HG03354 (cell line): ENCODE measurements around the gene P2RX4.
"Not testable (repeated sequence)": the region's sequence is repeated elsewhere in the genome, so short reads cannot be mapped to it uniquely, and the experiment has no call there.

Source experiments
- ATAC-seq: cut with Tn5 transposase; IDR thresholded peaks from one replicate; pipeline ENCODE4 v1.9.1; 2021; ENCODE audit warnings: mild to moderate bottlenecking; ENCODE audit not compliant: unreplicated experiment, poor library complexity, severe bottlenecking

P2RX4 gene, protein sequence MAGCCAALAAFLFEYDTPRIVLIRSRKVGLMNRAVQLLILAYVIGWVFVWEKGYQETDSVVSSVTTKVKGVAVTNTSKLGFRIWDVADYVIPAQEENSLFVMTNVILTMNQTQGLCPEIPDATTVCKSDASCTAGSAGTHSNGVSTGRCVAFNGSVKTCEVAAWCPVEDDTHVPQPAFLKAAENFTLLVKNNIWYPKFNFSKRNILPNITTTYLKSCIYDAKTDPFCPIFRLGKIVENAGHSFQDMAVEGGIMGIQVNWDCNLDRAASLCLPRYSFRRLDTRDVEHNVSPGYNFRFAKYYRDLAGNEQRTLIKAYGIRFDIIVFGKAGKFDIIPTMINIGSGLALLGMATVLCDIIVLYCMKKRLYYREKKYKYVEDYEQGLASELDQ

DNA sequence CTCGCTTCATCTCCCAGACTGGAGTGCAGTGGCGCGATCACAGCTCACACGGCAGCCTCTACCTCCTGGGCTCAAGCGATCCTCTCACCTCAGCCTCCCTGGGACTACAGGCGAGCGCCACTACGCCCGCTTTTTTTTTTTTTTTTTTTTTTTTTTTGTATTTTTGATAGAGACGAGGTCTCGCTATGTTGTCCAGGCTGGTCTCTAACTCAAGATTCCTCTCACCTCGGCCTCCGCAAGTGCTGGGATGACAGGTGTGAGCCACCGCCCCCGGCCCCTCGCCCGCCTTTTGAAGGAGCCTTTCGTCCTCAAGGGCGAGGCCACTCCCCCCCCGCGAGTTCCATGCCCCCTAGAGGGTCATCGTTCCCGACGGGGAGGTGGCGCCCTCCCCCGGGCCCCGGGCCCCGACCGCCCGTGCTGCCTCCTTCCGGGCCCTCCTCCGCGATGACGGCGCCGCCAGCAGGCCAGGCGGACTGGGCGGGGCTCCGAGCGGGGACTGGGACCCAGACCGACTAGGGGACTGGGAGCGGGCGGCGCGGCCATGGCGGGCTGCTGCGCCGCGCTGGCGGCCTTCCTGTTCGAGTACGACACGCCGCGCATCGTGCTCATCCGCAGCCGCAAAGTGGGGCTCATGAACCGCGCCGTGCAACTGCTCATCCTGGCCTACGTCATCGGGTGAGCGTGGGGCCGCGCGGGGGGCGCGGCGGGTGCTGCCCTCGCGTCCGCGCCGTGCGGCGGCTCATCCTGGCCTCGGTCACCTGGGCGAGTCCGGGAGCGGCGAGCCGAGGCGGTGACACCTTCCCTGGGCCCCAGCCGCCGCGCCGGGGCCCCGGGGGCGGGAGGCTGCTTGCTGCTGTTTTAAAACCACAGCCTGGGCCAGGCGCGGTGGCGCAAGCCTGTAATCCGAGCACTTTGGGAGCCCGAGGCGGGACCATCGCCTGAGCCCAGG lies at the start of gene P2RX4:
Gene P2RX4, plus strand, starts transcription at position 506 of the 949 bp plus-strand sequence. Its CDS starts 36 bp downstream, at position 542.
- peak; percentile 86 for ATAC-seq

DNA sequence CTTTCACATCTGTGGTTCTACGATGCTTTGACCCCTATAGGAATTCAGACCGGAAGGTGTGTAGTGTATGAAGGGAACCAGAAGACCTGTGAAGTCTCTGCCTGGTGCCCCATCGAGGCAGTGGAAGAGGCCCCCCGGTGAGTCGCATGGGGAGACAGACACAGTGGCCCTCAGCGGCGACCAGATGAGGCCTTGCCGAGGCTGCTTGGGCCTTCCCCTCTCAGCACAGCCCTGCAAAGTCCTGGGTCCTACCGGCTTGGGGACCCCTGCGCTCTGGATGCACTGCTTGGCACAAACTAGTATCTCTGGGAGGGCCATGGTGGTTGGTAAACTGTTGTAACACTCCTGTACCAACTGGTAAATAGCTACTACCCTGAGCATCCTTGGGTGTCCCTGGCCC lies 47.5 kb upstream of the P2RX4 start:
- ATAC-seq: no peak

DNA sequence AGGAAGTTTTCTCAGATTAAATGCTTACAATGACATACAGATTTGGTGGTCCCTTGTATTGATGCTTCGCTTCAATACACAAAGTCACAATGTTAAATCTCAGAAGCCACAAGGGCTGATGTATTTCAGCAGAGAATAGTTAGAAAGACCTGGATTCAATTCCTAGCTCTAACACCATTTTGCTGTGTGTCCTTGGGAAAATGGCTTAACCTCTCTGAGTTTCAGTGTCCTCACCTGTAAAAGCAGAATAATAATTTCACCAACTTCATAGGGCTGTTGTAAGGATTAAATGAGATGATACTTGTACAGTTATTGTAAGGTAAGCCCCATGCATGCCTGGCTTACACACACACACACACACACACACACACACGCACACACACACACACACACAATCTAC lies 46.9 kb upstream of the P2RX4 start:
- no peak for ATAC-seq

DNA sequence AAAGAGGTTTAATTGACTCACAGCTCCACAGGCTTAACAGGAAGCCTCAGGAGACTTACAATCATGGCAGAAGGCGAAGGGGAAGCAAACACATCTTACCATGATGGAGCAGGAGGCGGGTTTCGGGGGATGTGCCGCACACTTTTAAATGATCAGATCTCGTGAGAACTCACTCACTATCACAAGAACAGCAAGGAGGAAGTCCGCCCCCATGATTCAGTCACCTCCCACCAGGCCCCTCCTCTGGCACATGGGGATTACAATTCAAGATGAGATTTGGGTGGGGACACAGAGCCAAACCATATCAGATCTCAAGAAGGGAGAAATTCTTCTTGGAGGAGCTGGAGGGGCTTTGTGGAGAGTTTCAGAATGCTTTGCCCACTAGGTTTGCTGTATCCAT lies 45.1 kb upstream of the P2RX4 start:
- not testable (repeated sequence) for ATAC-seq

DNA sequence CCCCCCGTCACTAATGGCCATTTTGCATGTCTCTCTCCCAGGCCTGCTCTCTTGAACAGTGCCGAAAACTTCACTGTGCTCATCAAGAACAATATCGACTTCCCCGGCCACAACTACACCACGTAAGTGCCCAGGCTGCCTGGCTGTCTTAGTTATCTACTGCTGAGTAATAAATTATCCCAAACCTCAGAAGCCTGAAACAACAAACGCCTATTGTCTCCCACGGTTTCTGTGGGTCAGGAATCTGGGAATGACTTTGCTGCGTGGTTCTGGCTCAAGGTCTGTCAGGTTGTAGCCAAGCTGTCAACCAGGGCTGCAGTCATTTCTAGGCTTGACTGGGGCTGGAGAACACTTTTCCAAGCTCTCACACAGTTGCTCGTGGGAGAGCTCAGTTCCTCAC lies 44.6 kb upstream of the P2RX4 start:
- no peak for ATAC-seq

DNA sequence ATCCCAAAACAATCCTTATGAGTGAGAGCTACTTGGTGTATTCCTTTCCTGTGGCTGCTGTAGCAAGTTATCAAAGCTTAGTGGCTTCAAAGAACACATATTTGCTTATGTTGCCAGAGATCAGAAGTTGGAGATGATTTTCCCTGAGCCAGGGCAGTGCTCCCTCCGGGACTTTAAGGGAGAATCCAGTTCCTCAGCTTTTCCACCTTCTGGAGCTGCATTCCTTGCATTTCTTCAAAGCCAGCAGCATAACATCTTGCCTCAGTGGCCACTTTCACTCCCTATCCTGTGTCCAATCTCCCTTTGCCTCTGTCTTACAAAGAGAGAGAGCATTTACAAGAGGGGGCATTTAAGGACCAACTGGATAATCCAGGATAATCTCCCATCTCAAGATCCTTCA lies 43.6 kb upstream of the P2RX4 start:
- no peak for ATAC-seq

DNA sequence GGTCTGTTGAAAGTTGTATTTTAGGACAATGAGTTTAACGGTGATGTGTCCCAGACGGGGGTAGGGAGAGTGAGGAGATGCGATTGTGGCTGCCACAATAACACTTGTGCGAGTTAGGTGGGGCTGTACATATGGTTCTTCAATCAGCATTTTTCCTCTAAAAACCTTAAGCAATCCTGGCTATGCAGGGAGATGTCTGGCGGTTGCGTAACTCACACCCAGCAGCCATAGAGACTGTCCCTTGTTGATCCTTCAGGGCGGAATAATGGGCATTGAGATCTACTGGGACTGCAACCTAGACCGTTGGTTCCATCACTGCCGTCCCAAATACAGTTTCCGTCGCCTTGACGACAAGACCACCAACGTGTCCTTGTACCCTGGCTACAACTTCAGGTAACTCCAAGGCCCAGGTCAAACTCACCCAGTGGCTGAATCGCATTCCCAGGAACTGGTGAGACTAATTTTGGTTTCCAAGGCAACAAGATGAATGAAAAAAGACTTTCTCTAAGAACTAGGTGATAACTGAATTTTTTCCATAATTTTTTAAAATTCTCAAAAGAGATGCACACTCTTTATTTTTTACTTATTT lies 42.6 kb upstream of the P2RX4 start:
- ATAC-seq: no peak

DNA sequence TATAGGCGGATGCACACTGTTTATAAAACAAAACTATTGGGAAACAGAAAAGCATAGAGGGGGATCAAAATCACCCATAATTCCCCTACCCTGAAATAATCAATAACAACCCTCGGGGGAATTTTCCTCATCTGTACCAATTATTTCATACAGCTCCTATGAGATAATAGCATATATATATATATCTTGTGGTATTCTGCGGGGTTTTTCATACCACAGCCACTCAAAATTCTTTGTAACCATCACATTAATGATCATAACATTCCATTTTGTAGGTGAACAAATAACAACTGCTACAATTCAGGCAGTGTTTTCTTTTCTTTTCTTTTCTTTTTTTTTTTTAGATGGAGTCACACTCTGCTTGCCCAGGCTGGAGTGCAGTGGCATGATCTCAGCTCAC lies 42.0 kb upstream of the P2RX4 start:
- no peak for ATAC-seq

DNA sequence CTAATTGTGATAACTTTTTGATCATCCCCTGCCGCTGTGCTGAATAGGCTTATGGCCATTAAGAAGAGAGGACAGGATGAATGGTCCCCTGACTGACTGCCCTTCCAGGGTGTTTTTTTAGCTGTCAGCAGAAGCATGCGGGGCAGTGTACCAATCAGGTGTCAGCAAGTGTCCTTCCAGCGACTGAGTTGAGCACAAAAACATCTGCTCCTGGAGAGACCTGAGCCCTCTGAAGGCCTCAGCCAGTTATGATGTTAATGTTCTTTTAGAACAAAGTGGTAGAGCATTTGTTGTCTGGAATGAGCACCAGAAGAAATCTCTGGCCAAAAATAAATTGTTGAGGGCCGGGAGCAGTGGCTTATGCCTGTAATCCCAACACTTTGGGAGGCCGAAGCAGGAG lies 39.8 kb upstream of the P2RX4 start:
- no peak for ATAC-seq

DNA sequence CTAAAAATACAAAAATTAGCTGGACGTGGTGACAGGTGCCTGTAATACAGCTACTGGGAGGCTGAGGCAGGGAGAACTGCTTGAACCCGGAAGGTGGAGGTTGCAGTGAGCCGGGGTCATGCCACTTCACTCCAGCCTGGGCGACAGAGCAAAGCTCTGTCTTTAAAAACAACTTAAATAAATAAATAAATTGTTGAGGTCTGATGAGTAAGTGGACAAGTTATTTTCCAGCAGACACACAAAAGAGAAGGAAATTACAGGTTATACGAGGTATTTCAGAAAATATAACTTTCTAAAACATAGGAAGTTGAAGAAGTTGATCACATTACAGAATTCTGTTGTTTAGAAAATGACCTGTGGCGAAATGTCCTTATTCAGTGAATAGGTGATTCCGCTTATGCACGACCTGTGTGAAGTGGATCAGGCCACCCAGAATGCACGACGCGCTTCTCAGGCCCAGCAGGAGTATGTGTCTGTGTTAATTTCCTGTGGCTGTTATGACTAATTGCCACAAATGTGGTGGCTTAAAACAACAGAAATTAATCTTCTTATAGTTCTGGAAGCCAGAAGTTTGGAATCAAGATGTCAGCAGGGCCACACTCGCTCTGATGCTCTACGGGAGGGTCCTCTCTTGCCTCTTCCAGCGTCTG lies 39.2 kb upstream of the P2RX4 start:
- ATAC-seq: no peak

DNA sequence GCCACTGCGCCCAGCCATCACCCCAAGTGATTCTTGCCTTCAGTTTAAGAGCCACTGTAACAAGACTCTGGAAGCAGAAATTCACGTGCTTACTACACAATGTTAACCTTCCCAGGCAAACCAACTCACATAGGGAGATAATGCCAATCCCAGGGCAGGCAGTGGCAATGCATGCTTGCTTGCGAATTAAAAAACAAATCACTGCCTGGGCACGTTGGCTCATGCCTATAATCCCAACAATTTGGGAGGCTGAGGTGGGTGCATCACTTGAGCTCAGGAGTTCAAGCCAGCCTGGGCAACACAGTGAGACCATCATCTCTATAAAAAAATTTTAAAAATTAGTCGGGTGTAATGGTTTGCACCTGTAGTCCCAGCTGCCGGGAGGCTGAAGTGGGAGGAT lies 37.8 kb upstream of the P2RX4 start:
- ATAC-seq: no peak

DNA sequence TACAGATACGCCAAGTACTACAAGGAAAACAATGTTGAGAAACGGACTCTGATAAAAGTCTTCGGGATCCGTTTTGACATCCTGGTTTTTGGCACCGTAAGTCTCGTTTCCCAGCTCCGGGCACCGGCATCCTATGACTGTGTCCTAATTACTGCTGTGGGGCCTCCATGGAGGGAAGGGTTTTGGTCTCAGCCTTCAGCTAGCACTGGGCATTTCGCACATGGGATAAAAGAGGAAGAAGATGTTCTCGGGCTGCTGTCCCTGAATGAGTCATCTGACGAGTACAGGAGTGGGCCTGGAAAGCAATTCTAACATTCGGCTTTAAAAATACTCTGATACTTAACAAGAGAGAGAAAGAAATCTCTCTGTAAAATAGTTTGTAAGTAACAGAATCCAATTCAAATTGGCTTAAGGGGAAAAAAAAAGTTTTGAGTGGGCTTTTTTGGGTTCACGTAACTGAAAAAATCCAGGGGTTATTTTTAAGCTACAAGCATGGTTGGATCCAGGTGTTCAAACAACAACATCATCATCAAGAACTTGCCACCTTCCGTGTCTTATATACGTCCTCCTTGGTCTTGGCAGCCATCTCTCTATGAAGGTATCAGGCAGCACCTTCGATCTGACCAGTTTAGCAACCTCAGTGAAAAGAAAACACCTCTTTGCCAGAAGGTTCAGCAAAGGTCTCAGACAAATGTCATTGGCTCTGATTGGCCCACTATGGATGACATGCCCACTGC lies 34.4 kb upstream of the P2RX4 start:
- ATAC-seq: no peak

DNA sequence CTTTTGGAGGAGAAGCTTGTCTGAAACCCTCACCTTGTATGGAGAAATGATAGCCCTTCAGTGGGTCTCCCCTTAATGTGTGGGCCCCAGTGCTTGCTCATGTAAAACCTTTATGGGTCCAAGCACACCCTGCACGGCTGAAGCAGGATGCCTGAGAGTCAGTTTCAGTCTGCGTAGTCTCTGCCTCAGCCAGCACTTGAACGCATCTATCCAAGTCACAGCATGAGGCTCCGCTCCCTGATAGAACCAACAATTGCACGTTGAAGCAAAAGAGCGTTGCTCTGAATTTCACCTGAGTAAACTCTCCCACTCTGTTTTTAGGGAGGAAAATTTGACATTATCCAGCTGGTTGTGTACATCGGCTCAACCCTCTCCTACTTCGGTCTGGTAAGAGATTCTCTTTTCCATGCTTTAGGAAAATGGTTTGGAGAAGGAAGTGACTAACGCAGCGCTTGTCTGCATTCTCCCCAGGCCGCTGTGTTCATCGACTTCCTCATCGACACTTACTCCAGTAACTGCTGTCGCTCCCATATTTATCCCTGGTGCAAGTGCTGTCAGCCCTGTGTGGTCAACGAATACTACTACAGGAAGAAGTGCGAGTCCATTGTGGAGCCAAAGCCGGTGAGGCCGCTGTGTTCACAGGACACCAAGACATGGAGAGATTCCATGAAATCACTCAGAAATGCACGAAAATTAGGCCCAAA lies 33.0 kb upstream of the P2RX4 start:
- no peak for ATAC-seq

DNA sequence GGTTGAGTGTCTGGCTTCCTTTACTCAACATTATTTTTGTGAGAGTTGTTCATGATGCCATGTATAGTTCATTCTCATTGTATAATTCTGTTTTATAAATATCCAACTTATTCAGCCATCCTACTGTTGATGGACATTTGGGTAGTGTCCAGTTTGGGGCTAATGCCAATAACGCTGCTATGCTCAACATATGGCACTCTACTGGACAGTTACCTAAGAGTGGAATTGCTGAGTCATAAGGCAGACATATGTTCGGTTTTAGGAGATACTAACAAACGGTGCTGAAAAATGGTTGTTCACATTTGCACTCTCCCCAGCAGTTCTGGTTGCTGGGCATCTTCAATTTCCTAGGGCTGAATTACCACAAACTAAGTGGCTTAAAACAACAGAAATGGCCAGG lies 28.7 kb upstream of the P2RX4 start:
- ATAC-seq: no peak

DNA sequence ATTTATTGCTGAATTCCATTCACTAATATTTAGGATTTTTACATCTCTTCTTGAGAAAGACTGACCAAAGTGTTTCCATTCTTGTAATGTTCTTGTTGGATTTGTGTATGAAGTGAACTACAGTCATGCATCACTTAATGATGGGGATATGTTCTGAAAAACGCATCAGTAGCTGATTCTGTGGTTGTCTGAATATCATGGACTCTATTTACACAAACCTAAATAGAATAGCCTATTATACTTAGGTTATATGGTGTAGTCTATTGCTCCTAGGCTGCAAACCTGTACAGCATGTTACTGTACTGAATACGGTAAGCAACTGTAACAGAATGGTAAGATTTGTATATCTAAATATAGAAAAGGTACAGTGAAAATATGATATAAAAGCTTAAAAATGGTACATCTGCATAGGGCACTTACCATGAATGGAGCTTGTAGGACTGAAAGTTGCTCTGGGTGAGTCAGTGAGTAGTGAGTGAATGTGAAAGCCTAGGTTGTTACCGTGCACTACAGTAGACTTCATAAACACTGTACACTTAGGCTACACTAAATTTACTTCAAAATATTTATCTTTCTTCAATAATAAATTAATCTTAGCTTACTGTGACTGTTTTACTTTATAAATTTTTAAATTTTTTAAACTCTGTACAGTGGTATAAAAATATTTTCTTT lies 27.6 kb upstream of the P2RX4 start:
- ATAC-seq: no peak

DNA sequence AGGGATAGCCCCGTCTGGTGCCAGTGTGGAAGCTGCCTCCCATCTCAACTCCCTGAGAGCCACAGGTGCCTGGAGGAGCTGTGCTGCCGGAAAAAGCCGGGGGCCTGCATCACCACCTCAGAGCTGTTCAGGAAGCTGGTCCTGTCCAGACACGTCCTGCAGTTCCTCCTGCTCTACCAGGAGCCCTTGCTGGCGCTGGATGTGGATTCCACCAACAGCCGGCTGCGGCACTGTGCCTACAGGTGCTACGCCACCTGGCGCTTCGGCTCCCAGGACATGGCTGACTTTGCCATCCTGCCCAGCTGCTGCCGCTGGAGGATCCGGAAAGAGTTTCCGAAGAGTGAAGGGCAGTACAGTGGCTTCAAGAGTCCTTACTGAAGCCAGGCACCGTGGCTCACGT lies 25.5 kb upstream of the P2RX4 start:
- no peak for ATAC-seq

DNA sequence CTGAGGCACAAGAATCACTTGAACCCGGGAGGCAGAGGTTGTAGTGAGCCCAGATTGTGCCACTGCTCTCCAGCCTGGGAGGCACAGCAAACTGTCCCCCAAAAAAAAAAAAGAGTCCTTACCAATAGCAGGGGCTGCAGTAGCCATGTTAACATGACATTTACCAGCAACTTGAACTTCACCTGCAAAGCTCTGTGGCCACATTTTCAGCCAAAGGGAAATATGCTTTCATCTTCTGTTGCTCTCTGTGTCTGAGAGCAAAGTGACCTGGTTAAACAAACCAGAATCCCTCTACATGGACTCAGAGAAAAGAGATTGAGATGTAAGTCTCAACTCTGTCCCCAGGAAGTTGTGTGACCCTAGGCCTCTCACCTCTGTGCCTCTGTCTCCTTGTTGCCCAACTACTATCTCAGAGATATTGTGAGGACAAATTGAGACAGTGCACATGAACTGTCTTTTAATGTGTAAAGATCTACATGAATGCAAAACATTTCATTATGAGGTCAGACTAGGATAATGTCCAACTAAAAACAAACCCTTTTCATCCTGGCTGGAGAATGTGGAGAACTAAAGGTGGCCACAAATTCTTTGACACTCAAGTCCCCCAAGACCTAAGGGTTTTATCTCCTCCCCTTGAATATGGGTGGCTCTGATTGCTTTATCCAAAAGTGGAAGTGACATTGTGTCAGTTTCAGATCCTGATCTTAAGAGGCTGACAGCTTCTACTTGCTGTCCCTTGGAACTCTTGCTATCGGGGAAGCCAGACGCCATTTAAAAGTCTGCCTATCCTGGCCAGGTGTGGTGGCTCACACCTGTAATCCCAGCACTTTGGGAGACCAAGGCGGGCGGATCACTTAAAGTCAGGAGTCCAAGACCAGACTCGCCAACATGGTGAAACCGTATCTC lies 24.7 kb upstream of the P2RX4 start:
- no peak for ATAC-seq
